Neural cell (in vitro differentiated cells): Measurements from ENCODE around the gene ANKDD1B. TPM values are rescaled to one million over a fixed set of nuclear protein-coding genes. Genes with fewer than 3 reads are reported as not detected.

Experiments
- H2AFZ ChIP-seq: fragments of 200-600, 300-800 bp; sonication (generic), shearing (Covaris generic); 2 replicates; pipeline ENCODE4 v1.6.0; 2014; ENCODE audit warnings: low read depth, mild to moderate bottlenecking, antibody characterized with exemption, low read length, moderate library complexity
- H3F3A ChIP-seq: fragments of 200-600 bp; shearing (Covaris generic); 2 replicates; pipeline ENCODE4 v1.6.1; 2016; ENCODE audit warnings: mild to moderate bottlenecking, moderate library complexity, mixed read lengths, antibody characterized with exemption, low read length; ENCODE audit not compliant: insufficient read depth, poor library complexity, severe bottlenecking
- H3K27ac ChIP-seq: fragments of 200-600, 300-800 bp; sonication (generic), shearing (Covaris generic); 2 replicates; pipeline ENCODE4 v1.5.1; 2014; ENCODE audit warnings: mild to moderate bottlenecking, low read length, moderate library complexity
- H3K27me3 ChIP-seq: fragments of 300-800, 200-600 bp; sonication (generic), shearing (Covaris generic); 2 replicates; pipeline ENCODE4 v1.6.0; 2014; ENCODE audit warnings: mild to moderate bottlenecking, low read depth, low read length, moderate library complexity; ENCODE audit not compliant: insufficient read depth
- H3K36me3 ChIP-seq: fragments of 300-800, 200-600 bp; sonication (generic), shearing (Covaris generic); 2 replicates; pipeline ENCODE4 v1.5.1; 2014; ENCODE audit warnings: mild to moderate bottlenecking, antibody characterized with exemption, low read length, moderate library complexity; ENCODE audit not compliant: insufficient read depth
- H3K4me2 ChIP-seq: fragments of 300-800, 200-600 bp; sonication (generic), shearing (Covaris generic); 2 replicates; pipeline ENCODE4 v1.6.0; 2014; ENCODE audit warnings: mild to moderate bottlenecking, low read length
- H3K4me3 ChIP-seq: fragments of 300-800, 200-600 bp; sonication (generic), shearing (Covaris generic); 2 replicates; pipeline ENCODE4 v1.5.1; 2014; ENCODE audit warnings: mild to moderate bottlenecking, low read length, moderate library complexity
- H3K79me2 ChIP-seq: fragments of 200-600 bp; shearing (Covaris generic); replicated peaks from 2 replicates; pipeline ENCODE4 v1.6.0; 2014; ENCODE audit warnings: mild to moderate bottlenecking, low read length, moderate library complexity; ENCODE audit not compliant: insufficient read depth
- H3K9ac ChIP-seq: fragments of 300-800, 200-600 bp; sonication (generic), shearing (Covaris generic); 2 replicates; pipeline ENCODE4 v1.6.1; 2016; ENCODE audit warnings: mild to moderate bottlenecking, low read length, mixed read lengths
- H3K9me2 ChIP-seq: fragments of 200-600 bp; shearing (Covaris generic); 2 replicates; pipeline ENCODE4 v1.6.1; 2016; ENCODE audit warnings: mild to moderate bottlenecking, low read length, mixed read lengths; ENCODE audit not compliant: insufficient read depth
- H3K9me3 ChIP-seq: fragments of 200-600, 300-800 bp; sonication (generic), shearing (Covaris generic); 2 replicates; pipeline ENCODE4 v1.6.1; 2016; ENCODE audit warnings: mild to moderate bottlenecking, mixed run types, low read length, moderate library complexity, mixed read lengths
- H4K20me1 ChIP-seq: fragments of 200-600 bp; shearing (Covaris generic); 2 replicates; pipeline ENCODE4 v1.6.1; 2016; ENCODE audit warnings: mild to moderate bottlenecking, mixed run types; ENCODE audit not compliant: insufficient read depth
- EP300 ChIP-seq: fragments of 450-650 bp; conservative IDR thresholded peaks from 2 replicates; pipeline ENCODE4 v1.6.1; 2014; ENCODE audit warnings: antibody characterized with exemption, mild to moderate bottlenecking, moderate library complexity; ENCODE audit not compliant: poor library complexity, severe bottlenecking
- EZH2 ChIP-seq: fragments of 200-600, 300-800 bp; shearing (Covaris generic), sonication (generic); IDR thresholded peaks from 2 replicates; pipeline ENCODE4 v1.6.1; 2014; ENCODE audit warnings: antibody characterized with exemption, low read length, borderline replicate concordance, mild to moderate bottlenecking; ENCODE audit not compliant: insufficient read depth, poor library complexity, severe bottlenecking
- MXI1 ChIP-seq: fragments of 450-650 bp; conservative IDR thresholded peaks from 2 replicates; pipeline ENCODE4 v1.6.1; 2014; ENCODE audit warnings: antibody characterized with exemption, mild to moderate bottlenecking; ENCODE audit not compliant: poor library complexity, severe bottlenecking
- POLR2AphosphoS5 ChIP-seq: IDR thresholded peaks from 2 replicates; pipeline ENCODE4 v1.6.1; 2012
- RAD21 ChIP-seq: fragments of 450-650 bp; conservative IDR thresholded peaks from 2 replicates; pipeline ENCODE4 v1.6.1; 2014; ENCODE audit warnings: antibody characterized with exemption, mild to moderate bottlenecking, moderate library complexity
- SMC3 ChIP-seq: fragments of 450-650 bp; conservative IDR thresholded peaks from 2 replicates; pipeline ENCODE4 v1.6.1; 2014; ENCODE audit warnings: antibody characterized with exemption, mild to moderate bottlenecking, moderate library complexity; ENCODE audit not compliant: poor library complexity
- TAF1 ChIP-seq: IDR thresholded peaks from 2 replicates; pipeline ENCODE4 v1.6.1; 2012; ENCODE audit warnings: low read depth
- polyA plus RNA-seq: library from polyadenylated mRNA; depleted of rRNA; stranded (reverse); fragments of >200 nt; gene quantifications from 2 replicates; pipeline ENCODE4 v1.2.3, GENCODE V29; 2014
- TF ChIP-seq, protein P1 (sequence below): fragments of 450-650 bp; IDR thresholded peaks from 2 replicates; pipeline ENCODE4 v1.5.1; 2014; ENCODE audit warnings: antibody characterized with exemption, mild to moderate bottlenecking, moderate library complexity; ENCODE audit not compliant: poor library complexity, severe bottlenecking
- TF ChIP-seq, protein P2 (sequence below): IDR thresholded peaks from 2 replicates; pipeline ENCODE4 v1.6.1; 2012; ENCODE audit warnings: borderline replicate concordance

Gene ANKDD1B
- polyA plus RNA-seq, 1 donor from 2014 or later: 0.37 TPM

DNA sequence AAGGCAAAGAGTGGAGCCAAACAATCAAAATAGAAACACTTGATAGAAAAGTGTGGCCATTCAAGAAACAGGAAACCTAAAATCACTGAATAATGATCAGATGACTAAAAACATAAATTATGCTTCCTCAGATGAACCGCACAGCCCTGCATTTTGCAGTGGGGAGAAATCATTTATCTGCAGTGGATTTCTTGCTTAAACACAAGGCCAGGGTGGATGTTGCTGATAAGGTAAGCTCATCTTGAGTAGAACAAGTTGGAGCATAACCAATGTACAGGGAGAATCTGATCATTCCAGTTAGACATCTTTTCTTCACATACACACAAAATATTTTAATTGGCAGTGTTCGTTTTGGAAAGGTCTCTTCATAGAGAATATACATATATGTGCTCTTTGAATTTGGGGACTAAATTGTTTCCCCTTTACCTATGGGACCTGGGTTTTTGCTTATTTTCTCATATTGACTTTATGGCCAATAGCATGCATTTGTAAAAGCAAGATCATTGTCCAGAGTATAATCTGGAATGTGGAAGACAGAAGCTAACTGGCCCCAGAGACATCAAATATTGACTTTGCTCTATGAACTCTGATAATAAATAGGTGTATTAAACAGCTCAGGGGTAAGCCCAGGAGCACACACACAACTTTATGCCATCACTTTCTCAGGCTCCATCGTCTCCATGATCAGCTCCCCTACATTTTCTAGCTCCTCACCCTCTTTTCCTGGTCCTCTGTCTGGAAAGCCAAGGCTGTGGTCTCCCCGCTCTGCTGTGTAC, 9.1 kb downstream of the ANKDD1B start:
- H3K36me3 ChIP-seq: no peaks in the 10 kb centered on the region
- no peak overlapping the region for H2AFZ ChIP-seq
- H3K27ac ChIP-seq: no peak overlapping the region
- no peak overlapping the region for H3K9ac ChIP-seq
- no peak overlapping the region for H3K4me2 ChIP-seq
- H4K20me1 ChIP-seq: no peaks in the 10 kb centered on the region
- TF ChIP-seq, protein P1, sequence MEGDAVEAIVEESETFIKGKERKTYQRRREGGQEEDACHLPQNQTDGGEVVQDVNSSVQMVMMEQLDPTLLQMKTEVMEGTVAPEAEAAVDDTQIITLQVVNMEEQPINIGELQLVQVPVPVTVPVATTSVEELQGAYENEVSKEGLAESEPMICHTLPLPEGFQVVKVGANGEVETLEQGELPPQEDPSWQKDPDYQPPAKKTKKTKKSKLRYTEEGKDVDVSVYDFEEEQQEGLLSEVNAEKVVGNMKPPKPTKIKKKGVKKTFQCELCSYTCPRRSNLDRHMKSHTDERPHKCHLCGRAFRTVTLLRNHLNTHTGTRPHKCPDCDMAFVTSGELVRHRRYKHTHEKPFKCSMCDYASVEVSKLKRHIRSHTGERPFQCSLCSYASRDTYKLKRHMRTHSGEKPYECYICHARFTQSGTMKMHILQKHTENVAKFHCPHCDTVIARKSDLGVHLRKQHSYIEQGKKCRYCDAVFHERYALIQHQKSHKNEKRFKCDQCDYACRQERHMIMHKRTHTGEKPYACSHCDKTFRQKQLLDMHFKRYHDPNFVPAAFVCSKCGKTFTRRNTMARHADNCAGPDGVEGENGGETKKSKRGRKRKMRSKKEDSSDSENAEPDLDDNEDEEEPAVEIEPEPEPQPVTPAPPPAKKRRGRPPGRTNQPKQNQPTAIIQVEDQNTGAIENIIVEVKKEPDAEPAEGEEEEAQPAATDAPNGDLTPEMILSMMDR: no peak
- TF ChIP-seq RAD21 (no peak), TAF1 (no peak), EP300 (no peak), SMC3 (no peak), MXI1 (no peak), EZH2 (no peak), POLR2AphosphoS5 (no peak)
- TF ChIP-seq, protein P2, sequence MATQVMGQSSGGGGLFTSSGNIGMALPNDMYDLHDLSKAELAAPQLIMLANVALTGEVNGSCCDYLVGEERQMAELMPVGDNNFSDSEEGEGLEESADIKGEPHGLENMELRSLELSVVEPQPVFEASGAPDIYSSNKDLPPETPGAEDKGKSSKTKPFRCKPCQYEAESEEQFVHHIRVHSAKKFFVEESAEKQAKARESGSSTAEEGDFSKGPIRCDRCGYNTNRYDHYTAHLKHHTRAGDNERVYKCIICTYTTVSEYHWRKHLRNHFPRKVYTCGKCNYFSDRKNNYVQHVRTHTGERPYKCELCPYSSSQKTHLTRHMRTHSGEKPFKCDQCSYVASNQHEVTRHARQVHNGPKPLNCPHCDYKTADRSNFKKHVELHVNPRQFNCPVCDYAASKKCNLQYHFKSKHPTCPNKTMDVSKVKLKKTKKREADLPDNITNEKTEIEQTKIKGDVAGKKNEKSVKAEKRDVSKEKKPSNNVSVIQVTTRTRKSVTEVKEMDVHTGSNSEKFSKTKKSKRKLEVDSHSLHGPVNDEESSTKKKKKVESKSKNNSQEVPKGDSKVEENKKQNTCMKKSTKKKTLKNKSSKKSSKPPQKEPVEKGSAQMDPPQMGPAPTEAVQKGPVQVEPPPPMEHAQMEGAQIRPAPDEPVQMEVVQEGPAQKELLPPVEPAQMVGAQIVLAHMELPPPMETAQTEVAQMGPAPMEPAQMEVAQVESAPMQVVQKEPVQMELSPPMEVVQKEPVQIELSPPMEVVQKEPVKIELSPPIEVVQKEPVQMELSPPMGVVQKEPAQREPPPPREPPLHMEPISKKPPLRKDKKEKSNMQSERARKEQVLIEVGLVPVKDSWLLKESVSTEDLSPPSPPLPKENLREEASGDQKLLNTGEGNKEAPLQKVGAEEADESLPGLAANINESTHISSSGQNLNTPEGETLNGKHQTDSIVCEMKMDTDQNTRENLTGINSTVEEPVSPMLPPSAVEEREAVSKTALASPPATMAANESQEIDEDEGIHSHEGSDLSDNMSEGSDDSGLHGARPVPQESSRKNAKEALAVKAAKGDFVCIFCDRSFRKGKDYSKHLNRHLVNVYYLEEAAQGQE: no peak
- H3K9me3 ChIP-seq: no peaks in the 10 kb centered on the region
- no peaks in the 10 kb centered on the region for H3K27me3 ChIP-seq
- H3K79me2 ChIP-seq: no peaks in the 10 kb centered on the region
- no peaks in the 10 kb centered on the region for H3F3A ChIP-seq
- no peak overlapping the region for H3K4me3 ChIP-seq
- no peaks in the 10 kb centered on the region for H3K9me2 ChIP-seq

GRCh38 chr5:75622564-75622963, 11.3 kb downstream of the ANKDD1B start:
- H3K27me3 ChIP-seq: no peaks in the 10 kb centered on the region
- H3K79me2 ChIP-seq: no peaks in the 10 kb centered on the region
- H3K4me2 ChIP-seq: no peak overlapping the region
- no peaks in the 10 kb centered on the region for H3K36me3 ChIP-seq
- no peak overlapping the region for H2AFZ ChIP-seq
- H3K9me3 ChIP-seq: no peaks in the 10 kb centered on the region
- TF ChIP-seq TAF1 (no peak), SMC3 (no peak), POLR2AphosphoS5 (no peak), RAD21 (no peak), EP300 (no peak), EZH2 (no peak), MXI1 (no peak)
- TF ChIP-seq, protein P2: no peak
- TF ChIP-seq, protein P1: no peak
- no peak overlapping the region for H3K27ac ChIP-seq
- no peak overlapping the region for H3K9ac ChIP-seq
- H3K4me3 ChIP-seq: no peak overlapping the region
- no peaks in the 10 kb centered on the region for H3F3A ChIP-seq
- no peaks in the 10 kb centered on the region for H4K20me1 ChIP-seq
- no peaks in the 10 kb centered on the region for H3K9me2 ChIP-seq
